HEK293 (cell line): ENCODE data around the gene CEP76.

ENCODE experiments used
- CTCF ChIA-PET: fragments of 350-600 bp; formaldehyde crosslinking; extraction: SDS; loops from one replicate; lab custom pipeline; 2021; ENCODE audit warnings: antibody characterized with exemption; lab: Yijun Ruan, JAX
- POLR2A ChIA-PET: fragments of 300-600 bp; formaldehyde crosslinking; extraction: SDS; loops from one replicate; lab custom pipeline; 2020; ENCODE audit warnings: antibody characterized with exemption, inconsistent platforms; lab: Yijun Ruan, JAX
- H3K27ac ChIP-seq: fragments of 200-500 bp; sonication (Bioruptor generic); 2 replicates; pipeline ENCODE4 v1.5.1; 2014; ENCODE audit warnings: low read depth, low read length, control low read depth, inconsistent platforms; ENCODE audit errors: extremely low read depth
- H3K36me3 ChIP-seq, 2 experiments: fragments of 200-500 bp in 1 of 2; sonication (Bioruptor generic) in 1 of 2; 1 replicate in 1 of 2; 2 replicates in 1 of 2; pipeline ENCODE4 v1.5.1; 2014 to 2017; ENCODE audit warnings: inconsistent platforms in 2 of 2, low read length in 2 of 2; ENCODE audit not compliant: control insufficient read depth in 2 of 2, insufficient read depth in 1 of 2
- H3K4me1 ChIP-seq: fragments of 200-500 bp; sonication (Bioruptor generic); 2 replicates; pipeline ENCODE4 v1.5.1; 2014; ENCODE audit warnings: mild to moderate bottlenecking, low read length, inconsistent platforms; ENCODE audit not compliant: control insufficient read depth, insufficient read depth
- H3K4me3 ChIP-seq: 2 replicates; pipeline ENCODE4 v1.5.1; 2011; ENCODE audit warnings: low read depth, mild to moderate bottlenecking, control low read depth, low read length, moderate library complexity
- H3K9me3 ChIP-seq: fragments of 200-500 bp; sonication (Bioruptor generic); 2 replicates; pipeline ENCODE4 v1.5.1; 2014; ENCODE audit warnings: low read depth, low read length, inconsistent platforms; ENCODE audit not compliant: control insufficient read depth, insufficient read depth
- ZBTB48 ChIP-seq: fragments of 450-650 bp; formaldehyde crosslinking; IDR thresholded peaks from 2 replicates; pipeline ENCODE4 v1.5.1; 2016; ENCODE audit warnings: missing biosample characterization, missing genetic modification characterization
- ZNF133 ChIP-seq: fragments of 450-650 bp; formaldehyde crosslinking; IDR thresholded peaks from 2 replicates; pipeline ENCODE4 v1.5.1; 2016; ENCODE audit warnings: missing biosample characterization, missing genetic modification characterization
- ZNF138 ChIP-seq: fragments of 450-650 bp; formaldehyde crosslinking; IDR thresholded peaks from 2 replicates; pipeline ENCODE4 v1.5.1; 2016; ENCODE audit warnings: missing biosample characterization, missing genetic modification characterization, borderline replicate concordance
- ZNF169 ChIP-seq: fragments of 450-650 bp; formaldehyde crosslinking; IDR thresholded peaks from 2 replicates; pipeline ENCODE4 v1.5.1; 2016; ENCODE audit warnings: missing biosample characterization, missing genetic modification characterization
- ZNF184 ChIP-seq: fragments of 450-650 bp; IDR thresholded peaks from 2 replicates; pipeline ENCODE4 v1.5.1; 2018; ENCODE audit warnings: missing biosample characterization, mild to moderate bottlenecking, missing genetic modification characterization
- ZNF211 ChIP-seq: fragments of 450-650 bp; formaldehyde crosslinking; IDR thresholded peaks from 2 replicates; pipeline ENCODE4 v1.5.1; 2016; ENCODE audit warnings: low read depth, missing biosample characterization, missing genetic modification characterization
- ZNF23 ChIP-seq: fragments of 450-650 bp; formaldehyde crosslinking; IDR thresholded peaks from 2 replicates; pipeline ENCODE4 v1.5.1; 2016; ENCODE audit warnings: missing biosample characterization, missing genetic modification characterization, borderline replicate concordance
- ZNF248 ChIP-seq: fragments of 450-650 bp; formaldehyde crosslinking; IDR thresholded peaks from 2 replicates; pipeline ENCODE4 v1.5.1; 2017; ENCODE audit warnings: missing biosample characterization, missing genetic modification characterization
- ZNF423 ChIP-seq: fragments of 450-650 bp; formaldehyde crosslinking; IDR thresholded peaks from 2 replicates; pipeline ENCODE4 v1.5.1; 2016; ENCODE audit warnings: missing biosample characterization, missing genetic modification characterization
- ZNF513 ChIP-seq: fragments of 450-650 bp; IDR thresholded peaks from 2 replicates; pipeline ENCODE4 v1.5.1; 2018; ENCODE audit warnings: missing biosample characterization, missing genetic modification characterization
- ZNF558 ChIP-seq: fragments of 450-650 bp; formaldehyde crosslinking; IDR thresholded peaks from 2 replicates; pipeline ENCODE4 v1.5.1; 2016; ENCODE audit warnings: missing biosample characterization, missing genetic modification characterization
- ZNF585B ChIP-seq: fragments of 450-650 bp; formaldehyde crosslinking; IDR thresholded peaks from 2 replicates; pipeline ENCODE4 v1.5.1; 2016; ENCODE audit warnings: missing biosample characterization, missing genetic modification characterization
- ZNF610 ChIP-seq: fragments of 450-650 bp; formaldehyde crosslinking; IDR thresholded peaks from 2 replicates; pipeline ENCODE4 v1.5.1; 2016; ENCODE audit warnings: missing biosample characterization, missing genetic modification characterization, borderline replicate concordance
- ZSCAN4 ChIP-seq: fragments of 450-650 bp; formaldehyde crosslinking; IDR thresholded peaks from 2 replicates; pipeline ENCODE4 v1.5.1; 2017; ENCODE audit warnings: missing biosample characterization, missing genetic modification characterization
- TF ChIP-seq, protein P1 (sequence below): fragments of 450-650 bp; formaldehyde crosslinking; IDR thresholded peaks from 2 replicates; pipeline ENCODE4 v1.5.1; 2016; ENCODE audit warnings: missing biosample characterization, missing genetic modification characterization
- TF ChIP-seq, protein P2 (sequence below): fragments of 450-650 bp; formaldehyde crosslinking; IDR thresholded peaks from 2 replicates; pipeline ENCODE4 v1.5.1; 2016; ENCODE audit warnings: missing biosample characterization, missing genetic modification characterization

CEP76 gene

GRCh38 chr18:12692206-12692605, 10.3 kb downstream of the CEP76 start:
- no peak overlapping the region for H3K4me3 ChIP-seq
- H3K27ac ChIP-seq: no peak overlapping the region
- H3K9me3 ChIP-seq: no peaks in the 10 kb centered on the region
- ChIA-PET CTCF (interaction anchor here (1.0 to 1.1 kb wide), 2 partner anchors 299 to 385 kb away, joined by 3 to 4 read pairs; no protein-coding TSS in a partner anchor), POLR2A (interaction anchor here (0.6 to 2.5 kb wide), 2 partner anchors 11 to 198 kb away, joined by 3 to 12 read pairs; partner anchors contain the start of genes CEP76 and PSMG2)
- no peaks in the 10 kb centered on the region for H3K4me1 ChIP-seq
- H3K36me3 ChIP-seq: peaks cover 18 to 51% of the 10 kb centered on the region in 2 experiments
- TF ChIP-seq ZNF558 (no peak), ZSCAN4 (tag by site-specific recombination) (no peak), ZNF513 (tag by site-specific recombination) (no peak), ZNF610 (tag by site-specific recombination) (no peak), ZNF133 (no peak), ZNF211 (tag by site-specific recombination) (no peak), ZNF423 (no peak), ZNF184 (no peak), ZNF138 (tag by site-specific recombination) (no peak), ZNF169 (tag by site-specific recombination) (no peak), ZNF585B (no peak), ZNF248 (tag by site-specific recombination) (no peak), ZNF23 (no peak)
- TF ChIP-seq, protein P1, sequence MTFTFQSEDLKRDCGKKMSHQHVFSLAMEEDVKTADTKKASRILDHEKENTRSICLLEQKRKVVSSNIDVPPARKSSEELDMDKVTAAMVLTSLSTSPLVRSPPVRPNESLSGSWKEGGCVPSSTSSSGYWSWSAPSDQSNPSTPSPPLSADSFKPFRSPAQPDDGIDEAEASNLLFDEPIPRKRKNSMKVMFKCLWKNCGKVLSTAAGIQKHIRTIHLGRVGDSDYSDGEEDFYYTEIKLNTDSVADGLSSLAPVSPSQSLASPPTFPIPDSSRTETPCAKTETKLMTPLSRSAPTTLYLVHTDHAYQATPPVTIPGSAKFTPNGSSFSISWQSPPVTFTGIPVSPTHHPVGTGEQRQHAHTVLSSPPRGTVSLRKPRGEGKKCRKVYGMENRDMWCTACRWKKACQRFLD (tag by site-specific recombination): no peak

GRCh38 chr18:12689256-12689850, 13.2 kb downstream of the CEP76 start:
- Histone ChIP-seq H3K27ac (no peak overlapping the region), H3K4me3 (no peak overlapping the region), H3K9me3 (no peaks in the 10 kb centered on the region), H3K36me3 (peaks cover 23 to 39% of the 10 kb centered on the region in 2 experiments; a peak in 2 of 3 replicates), H3K4me1 (peaks cover 4% of the 10 kb centered on the region; the same call in 1 of the 2 replicates)
- ChIA-PET CTCF (no interaction called here), POLR2A (no interaction called here)
- TF ChIP-seq, protein P2, sequence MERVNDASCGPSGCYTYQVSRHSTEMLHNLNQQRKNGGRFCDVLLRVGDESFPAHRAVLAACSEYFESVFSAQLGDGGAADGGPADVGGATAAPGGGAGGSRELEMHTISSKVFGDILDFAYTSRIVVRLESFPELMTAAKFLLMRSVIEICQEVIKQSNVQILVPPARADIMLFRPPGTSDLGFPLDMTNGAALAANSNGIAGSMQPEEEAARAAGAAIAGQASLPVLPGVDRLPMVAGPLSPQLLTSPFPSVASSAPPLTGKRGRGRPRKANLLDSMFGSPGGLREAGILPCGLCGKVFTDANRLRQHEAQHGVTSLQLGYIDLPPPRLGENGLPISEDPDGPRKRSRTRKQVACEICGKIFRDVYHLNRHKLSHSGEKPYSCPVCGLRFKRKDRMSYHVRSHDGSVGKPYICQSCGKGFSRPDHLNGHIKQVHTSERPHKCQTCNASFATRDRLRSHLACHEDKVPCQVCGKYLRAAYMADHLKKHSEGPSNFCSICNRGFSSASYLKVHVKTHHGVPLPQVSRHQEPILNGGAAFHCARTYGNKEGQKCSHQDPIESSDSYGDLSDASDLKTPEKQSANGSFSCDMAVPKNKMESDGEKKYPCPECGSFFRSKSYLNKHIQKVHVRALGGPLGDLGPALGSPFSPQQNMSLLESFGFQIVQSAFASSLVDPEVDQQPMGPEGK (tag by site-specific recombination): no peak
- TF ChIP-seq ZBTB48 (tag by site-specific recombination): no peak
- no peak for TF ChIP-seq ZNF610 (tag by site-specific recombination)
